Astrocyte of the spinal cord (primary cell): Measurements from ENCODE around the gene SPOCK3.

Source experiments
- DNase-seq: peaks from one replicate; pipeline ENCODE4 v3.0.0; 2011; ENCODE audit warnings: low read depth, low spot score
- H3K4me3 ChIP-seq: 2 replicates; pipeline ENCODE4 v1.5.1; 2011; ENCODE audit warnings: low read depth, mild to moderate bottlenecking, low read length, moderate library complexity
- in situ Hi-C: cut with HindIII; loops from 2 replicates; pipeline ENCODE4 v1.10.0; 2017; ENCODE audit warnings: low sequenced_read_pairs
- TF ChIP-seq, protein P1 (sequence below): IDR thresholded peaks from 2 replicates; pipeline ENCODE4 v1.5.1; 2012; ENCODE audit warnings: low read depth, mild to moderate bottlenecking, low read length, inconsistent platforms

The SPOCK3 gene

DNA sequence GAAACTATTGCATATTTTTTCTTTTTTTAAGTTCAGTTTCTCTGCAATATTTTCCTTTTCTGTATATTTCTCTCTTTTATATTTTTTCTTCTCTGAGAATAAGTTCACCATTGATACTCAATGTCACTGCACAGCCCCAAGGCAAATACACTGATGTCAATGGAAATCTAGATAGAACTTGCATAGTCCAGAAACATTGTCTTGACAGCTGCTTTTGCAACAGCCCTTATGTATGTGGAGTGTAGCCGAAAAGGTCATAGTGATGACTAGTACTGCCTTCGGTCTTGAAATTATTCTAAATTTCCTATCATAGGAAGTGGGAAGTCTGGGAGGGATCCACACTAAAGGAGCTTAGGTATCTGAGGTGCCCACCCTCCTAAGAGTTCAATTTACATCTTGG lies 150.0 kb downstream of the SPOCK3 start:
- in situ Hi-C loops: no loop called here
- TF ChIP-seq, protein P1, sequence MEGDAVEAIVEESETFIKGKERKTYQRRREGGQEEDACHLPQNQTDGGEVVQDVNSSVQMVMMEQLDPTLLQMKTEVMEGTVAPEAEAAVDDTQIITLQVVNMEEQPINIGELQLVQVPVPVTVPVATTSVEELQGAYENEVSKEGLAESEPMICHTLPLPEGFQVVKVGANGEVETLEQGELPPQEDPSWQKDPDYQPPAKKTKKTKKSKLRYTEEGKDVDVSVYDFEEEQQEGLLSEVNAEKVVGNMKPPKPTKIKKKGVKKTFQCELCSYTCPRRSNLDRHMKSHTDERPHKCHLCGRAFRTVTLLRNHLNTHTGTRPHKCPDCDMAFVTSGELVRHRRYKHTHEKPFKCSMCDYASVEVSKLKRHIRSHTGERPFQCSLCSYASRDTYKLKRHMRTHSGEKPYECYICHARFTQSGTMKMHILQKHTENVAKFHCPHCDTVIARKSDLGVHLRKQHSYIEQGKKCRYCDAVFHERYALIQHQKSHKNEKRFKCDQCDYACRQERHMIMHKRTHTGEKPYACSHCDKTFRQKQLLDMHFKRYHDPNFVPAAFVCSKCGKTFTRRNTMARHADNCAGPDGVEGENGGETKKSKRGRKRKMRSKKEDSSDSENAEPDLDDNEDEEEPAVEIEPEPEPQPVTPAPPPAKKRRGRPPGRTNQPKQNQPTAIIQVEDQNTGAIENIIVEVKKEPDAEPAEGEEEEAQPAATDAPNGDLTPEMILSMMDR: no peak
- H3K4me3 ChIP-seq: no peak overlapping the region
- DNase-seq: no peak

GRCh38 chr4:167079762-167080161 lies 154.5 kb downstream of the SPOCK3 start:
- no peak for DNase-seq
- TF ChIP-seq, protein P1: no peak
- no peak overlapping the region for H3K4me3 ChIP-seq
- in situ Hi-C loops: no loop called here

- in situ Hi-C loops: no loop called here
- TF ChIP-seq, protein P1: no peak
- no peak for DNase-seq
- no peak overlapping the region for H3K4me3 ChIP-seq
Observed at GRCh38 chr4:167052631-167053091, 181.6 kb downstream of the SPOCK3 start.

DNA sequence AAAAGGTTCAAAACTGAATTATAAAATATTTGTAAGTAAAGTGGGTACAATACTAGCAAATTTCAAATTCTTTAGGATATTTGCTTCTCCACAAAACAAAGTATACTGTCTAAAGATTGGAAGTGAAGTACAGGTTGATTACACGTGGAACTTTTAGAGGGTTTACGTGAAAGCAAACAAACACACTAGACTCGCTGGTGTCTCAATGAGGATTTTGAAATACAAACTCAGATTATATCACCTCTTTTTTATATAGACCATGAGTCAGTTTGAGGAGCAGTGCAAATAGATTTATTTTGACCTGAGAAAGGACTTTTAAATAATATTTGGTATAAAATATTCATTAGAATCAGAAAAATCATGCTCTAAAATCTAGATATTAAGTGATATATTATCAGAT lies 185.0 kb downstream of the SPOCK3 start:
- H3K4me3 ChIP-seq: no peak overlapping the region
- in situ Hi-C loops: no loop called here
- TF ChIP-seq, protein P1: no peak
- DNase-seq: no peak

- in situ Hi-C loops: no loop called here
Observed at GRCh38 chr4:167041524-167041923, 192.8 kb downstream of the SPOCK3 start.

DNA sequence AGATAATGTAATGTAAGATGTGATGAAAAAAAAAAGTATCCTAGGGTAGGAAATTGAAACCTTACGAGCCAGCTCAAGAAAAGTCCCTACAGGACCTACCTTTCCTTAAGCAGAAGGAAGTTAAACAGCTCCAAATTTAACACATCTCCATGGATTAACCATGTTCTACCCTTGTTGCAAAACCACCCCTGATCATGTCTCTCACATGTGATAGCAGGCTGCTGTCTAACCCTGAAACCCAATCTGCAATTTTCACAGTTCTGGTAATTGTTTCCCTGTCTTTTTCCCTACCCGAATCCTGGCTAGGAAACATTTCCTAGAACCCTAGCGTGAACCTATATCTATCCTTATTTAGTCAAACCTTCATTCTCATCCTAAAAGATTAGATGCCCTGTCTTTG lies 198.9 kb downstream of the SPOCK3 start:
- DNase-seq: no peak
- H3K4me3 ChIP-seq: no peak overlapping the region
- in situ Hi-C loops: no loop called here
- TF ChIP-seq, protein P1: no peak

More at GRCh38 chr4:167041524-167041923, 192.8 kb downstream of the SPOCK3 start:
- H3K4me3 ChIP-seq: no peak overlapping the region
- TF ChIP-seq, protein P1: no peak
- DNase-seq: no peak

- in situ Hi-C loops: no loop called here
- TF ChIP-seq, protein P1: no peak
- DNase-seq: no peak
- H3K4me3 ChIP-seq: no peak overlapping the region
Observed at GRCh38 chr4:167034983-167035382, 199.3 kb downstream of the SPOCK3 start.
